ENCODE data around the gene RGS9BP.

DNA sequence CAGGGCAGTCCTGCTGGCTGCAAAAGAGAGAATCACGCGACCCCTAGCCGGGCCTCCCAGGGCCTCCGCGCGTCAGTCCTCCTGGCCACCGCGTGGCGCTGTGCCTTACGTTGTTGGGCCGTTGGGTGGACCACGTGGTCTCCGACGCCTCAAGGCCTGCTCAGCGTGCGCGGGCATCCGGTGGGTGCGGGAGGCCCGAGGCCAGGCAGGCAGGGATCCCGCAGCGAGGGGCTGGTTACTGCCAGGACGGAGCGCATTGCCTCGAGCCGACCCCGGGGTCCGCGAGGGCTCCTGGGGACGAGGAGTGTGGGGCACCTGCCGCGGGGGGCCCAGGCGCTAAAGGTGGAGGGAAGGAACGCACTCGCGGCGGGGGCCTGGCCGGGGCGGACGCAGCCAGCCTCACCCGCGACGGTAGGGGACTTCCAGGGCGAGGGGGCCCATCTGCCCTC is 44.0 kb downstream of the RGS9BP start, which contains the start of gene TDRD12:
- TF ChIP-seq, protein P1, sequence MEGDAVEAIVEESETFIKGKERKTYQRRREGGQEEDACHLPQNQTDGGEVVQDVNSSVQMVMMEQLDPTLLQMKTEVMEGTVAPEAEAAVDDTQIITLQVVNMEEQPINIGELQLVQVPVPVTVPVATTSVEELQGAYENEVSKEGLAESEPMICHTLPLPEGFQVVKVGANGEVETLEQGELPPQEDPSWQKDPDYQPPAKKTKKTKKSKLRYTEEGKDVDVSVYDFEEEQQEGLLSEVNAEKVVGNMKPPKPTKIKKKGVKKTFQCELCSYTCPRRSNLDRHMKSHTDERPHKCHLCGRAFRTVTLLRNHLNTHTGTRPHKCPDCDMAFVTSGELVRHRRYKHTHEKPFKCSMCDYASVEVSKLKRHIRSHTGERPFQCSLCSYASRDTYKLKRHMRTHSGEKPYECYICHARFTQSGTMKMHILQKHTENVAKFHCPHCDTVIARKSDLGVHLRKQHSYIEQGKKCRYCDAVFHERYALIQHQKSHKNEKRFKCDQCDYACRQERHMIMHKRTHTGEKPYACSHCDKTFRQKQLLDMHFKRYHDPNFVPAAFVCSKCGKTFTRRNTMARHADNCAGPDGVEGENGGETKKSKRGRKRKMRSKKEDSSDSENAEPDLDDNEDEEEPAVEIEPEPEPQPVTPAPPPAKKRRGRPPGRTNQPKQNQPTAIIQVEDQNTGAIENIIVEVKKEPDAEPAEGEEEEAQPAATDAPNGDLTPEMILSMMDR (IDR thresholded peaks at IDR 0.05) = no peak
- TF ChIP-seq POLR2AphosphoS5 (IDR thresholded peaks at IDR 0.05) = no peak
